GM19455 (cell line): Measurements from ENCODE around the gene RNASET2.

Source experiments
- ATAC-seq: cut with Tn5 transposase; IDR thresholded peaks from one replicate; pipeline ENCODE4 v1.9.1; 2021; ENCODE audit not compliant: unreplicated experiment

Gene RNASET2, protein sequence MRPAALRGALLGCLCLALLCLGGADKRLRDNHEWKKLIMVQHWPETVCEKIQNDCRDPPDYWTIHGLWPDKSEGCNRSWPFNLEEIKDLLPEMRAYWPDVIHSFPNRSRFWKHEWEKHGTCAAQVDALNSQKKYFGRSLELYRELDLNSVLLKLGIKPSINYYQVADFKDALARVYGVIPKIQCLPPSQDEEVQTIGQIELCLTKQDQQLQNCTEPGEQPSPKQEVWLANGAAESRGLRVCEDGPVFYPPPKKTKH

DNA sequence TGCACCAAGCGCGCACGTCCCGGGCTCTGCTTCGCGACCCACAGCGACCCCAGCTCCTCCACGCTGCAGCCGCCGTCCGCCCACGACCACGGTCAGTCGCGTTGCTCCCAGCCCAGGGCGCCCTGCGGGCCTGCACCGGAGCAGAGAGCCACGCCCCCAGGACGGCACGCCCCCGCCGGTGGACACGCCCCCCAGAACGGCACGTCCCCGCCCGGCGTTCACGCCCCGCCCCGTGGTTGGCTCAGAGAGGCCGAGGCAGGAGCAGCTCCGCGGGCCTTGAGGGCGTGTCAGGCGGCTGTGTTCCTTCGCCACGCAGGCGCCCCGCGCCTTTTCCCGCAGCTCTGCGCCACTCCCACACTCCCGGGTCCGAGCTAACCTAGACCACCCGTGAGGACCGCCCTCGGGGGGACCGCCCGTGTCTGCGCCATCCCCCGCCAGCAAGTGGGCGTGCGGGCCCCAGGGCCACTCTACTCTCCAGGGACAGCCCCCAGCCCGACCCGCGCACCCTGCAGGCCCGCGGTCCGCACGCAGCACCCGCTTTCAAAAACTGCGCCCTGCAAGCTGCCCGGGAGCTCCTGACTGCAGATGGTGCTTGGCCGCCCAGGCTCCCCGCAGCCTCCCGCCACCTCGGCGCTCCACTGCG, at the start of gene RNASET2:
Gene RNASET2, minus strand, starts transcription at position 107 of the 643 bp plus-strand sequence. CDS start 368 bp downstream, outside the sequence.
- ATAC-seq = peak; percentile 70

DNA sequence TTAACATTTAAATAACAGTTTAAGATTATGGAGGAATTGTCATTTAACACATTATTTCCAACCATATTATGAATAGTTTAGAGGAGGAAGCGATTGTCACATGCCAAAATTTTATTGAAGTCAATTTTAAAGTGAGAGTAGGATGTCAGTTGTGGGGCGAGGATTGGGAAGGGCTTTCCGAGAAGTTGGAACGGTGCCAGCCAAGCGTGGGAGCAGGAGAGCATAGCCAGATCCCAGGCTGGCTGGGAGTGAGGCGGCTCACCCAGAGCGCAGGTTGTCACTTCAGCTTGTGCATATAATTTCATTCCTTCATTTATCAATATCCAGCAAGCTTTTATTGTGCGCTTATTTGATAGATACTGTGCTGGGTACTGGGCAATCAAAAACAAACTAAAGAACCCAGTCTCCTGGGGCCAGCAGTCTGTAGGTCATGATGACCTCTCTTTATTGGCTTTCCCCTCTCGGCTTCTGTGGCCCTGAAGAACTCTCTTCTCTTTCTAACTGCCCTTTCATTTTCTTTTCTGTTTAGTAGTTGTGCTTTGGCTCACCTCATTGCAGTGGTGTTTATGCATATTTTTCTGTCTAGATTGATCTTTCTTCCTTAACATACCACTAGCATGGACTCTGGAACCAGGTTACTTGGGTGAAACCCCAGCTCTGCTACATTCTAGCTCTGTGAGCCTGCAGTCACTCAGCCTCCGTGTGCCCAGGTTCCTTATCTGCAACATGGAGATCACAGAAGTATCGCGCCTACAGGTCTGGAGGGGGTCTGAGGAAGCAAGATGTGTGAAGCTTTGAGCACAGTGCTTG, 49.2 kb upstream of the RNASET2 start:
- ATAC-seq = no peak

DNA sequence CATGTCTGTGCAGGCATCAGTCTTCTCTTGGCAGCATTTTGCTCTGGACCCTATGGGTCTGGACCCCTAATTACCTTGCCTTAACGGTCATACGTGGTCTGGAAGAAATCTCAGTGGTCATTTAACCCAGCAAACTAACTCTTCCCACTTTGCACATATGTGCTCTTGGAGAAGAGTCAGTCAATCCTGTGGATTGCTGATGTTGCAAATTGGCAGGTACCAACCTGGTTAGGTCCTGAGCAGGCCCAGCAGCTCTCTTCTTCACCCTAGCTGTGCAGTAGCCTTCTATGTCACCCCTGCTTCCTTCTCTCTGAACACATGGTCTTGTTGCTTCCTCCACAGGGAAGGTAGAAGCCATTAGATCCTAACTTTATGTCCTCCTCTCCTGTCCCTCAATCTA, 44.4 kb upstream of the RNASET2 start:
- no peak for ATAC-seq

DNA sequence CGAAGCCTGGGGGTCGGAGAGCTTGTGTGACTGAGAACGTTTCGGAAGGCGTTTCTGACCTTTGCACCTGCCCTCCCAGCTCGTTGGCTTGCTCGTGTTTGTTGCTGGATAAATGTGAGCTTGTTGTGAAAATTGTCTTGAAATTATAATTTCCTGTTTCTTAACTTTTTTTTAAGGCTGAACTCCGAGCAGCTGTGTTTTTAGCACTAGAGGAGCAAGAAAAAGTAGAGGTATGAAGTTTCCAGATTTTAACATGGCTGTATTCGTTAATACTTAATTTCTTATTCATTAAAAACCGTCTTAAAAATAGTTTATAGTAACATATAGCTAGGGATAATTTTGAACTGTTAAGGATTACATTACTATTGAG, 43.5 kb upstream of the RNASET2 start:
- no peak for ATAC-seq

DNA sequence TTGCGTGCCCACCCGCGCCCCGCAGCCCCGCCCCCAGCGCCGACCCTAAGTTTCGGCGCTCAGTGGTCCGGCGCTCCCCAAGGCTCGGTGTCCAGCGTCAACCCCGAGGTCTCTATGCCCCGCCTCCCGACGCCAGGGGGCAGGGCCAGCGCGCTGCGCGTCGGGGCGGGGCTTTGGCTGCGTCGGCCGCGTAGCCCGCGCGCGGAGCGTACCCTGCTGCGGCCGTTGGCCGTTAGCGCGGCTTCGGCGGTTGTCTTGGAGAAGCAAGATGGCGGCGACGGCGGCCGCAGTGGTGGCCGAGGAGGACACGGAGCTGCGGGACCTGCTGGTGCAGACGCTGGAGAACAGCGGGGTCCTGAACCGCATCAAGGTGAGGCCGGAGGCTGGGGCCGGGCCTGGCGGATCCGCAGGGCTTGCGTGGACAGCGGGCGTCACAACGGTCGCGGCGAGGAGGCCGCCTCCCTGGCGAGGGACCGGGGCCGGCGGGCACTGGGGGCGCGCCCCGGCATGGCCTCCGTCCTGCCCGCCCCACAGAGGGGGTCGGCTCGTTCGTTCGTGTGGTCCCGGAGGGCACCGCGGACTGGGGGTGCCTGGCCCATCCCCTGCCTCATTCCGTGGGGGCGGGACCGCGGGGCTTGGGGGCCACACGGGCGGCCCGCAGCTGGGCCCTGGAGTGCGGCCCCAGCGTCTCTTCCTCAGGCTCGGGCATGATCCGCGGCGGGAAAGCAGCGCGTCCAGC, 43.0 kb upstream of the RNASET2 start, which contains the start of gene CEP43:
Gene CEP43, plus strand, starts transcription at position 253 of the 739 bp plus-strand sequence. Its CDS starts 16 bp downstream, at position 269.
- peak; percentile 91 for ATAC-seq

DNA sequence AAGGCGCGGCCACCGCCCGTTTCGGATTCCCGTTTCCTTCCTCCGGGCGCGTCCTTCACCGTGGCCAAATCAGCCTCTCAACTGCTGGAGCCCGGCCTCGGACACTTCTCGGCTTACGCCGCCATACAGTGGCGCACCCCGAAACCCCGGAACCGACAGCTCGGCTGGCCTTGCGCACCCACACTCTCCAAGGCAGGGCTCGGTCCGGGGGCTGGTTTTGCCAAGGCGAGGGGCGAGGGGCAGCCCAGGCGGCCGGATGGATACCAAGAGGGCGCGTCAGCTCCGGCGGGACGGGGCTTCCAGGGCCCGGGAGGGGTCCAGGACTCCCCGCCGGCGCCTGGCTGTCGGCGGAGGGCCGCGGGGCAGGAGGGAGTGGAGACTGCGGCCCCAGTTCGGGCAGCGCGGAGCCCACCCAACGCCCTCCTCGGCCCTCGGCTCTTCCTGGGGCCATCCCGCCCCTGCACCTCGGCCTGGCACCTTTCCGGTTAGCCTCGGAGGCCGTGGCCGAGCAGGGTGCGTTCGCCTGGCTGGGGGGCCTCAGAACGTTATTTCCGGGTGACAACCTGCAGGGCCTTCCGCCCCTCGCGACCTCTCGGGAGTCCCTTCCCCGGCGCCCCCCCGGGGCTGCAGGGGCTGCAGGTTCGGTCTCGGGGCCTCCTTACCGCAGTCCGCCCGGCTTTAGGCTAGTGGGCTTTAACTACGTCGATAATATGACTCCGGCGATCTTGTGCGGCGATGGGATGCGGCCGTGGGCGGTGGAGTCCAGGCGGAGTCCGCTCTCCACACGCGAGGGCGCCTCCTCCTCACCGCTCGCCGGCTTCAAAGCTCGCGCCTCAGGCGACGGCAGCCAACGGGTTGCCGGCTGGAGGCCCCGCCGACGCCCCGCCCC, 42.1 kb upstream of the RNASET2 start:
- peak; percentile 14 for ATAC-seq

DNA sequence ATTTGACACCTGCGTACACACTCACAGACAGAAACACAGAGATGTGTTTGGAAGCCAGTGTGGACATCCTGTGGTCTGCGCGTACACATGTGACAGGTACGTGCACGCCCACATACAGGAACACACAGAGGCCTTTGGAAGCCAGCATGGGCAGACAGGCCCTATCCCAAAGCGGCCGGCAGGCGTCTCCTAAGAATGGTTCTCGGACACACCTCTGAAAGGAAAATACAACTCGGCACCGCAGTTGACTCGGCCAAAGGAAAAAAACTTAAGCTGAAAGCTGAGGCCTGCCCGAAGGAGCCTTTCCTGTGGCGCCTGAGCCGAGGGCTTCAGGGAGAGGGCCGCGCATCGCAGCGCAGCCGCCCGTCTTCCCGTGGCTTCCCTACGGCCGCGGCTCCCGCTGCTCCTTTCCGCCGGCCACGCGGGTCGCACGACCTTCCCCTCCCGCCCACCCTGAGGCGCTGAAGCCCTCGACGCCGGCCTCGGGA, 41.5 kb upstream of the RNASET2 start:
- peak; percentile 25 for ATAC-seq

DNA sequence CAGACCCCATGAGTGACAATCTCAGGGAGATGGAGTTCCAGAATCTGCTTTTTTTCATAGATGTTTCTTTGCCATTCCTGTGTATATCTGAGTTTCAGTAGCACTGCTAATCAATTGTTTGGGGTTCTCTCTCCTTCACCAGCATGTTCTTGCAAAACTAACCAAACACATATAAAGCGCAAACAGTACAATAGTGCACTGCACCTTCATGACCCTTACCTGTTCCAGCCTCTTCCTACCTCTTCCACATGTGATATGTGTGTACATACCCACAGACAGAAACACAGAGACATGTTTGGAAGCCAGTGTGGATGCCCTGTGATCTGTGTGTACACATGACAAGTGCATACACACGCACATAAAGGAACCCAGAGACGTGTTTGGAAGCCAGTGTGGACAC, 41.0 kb upstream of the RNASET2 start:
- ATAC-seq = no peak

DNA sequence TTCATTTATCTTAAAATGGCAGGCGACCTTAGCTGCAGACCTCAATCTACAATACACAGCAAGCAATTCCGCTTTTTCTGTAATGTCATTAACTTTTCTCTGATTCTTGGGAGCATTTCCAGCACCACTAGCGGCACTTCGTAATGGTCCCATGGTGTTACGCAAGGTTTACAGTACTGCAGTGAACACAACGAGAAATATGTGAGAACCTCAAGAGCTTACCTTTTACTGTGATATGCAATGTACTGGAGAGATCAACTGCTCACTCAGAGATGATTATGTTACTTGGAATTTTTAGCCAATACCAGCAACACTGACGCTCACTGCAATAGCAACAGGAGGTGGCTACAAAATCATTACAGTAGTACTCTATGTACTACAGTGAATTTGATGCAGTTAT, 40.1 kb upstream of the RNASET2 start:
- ATAC-seq = no peak

DNA sequence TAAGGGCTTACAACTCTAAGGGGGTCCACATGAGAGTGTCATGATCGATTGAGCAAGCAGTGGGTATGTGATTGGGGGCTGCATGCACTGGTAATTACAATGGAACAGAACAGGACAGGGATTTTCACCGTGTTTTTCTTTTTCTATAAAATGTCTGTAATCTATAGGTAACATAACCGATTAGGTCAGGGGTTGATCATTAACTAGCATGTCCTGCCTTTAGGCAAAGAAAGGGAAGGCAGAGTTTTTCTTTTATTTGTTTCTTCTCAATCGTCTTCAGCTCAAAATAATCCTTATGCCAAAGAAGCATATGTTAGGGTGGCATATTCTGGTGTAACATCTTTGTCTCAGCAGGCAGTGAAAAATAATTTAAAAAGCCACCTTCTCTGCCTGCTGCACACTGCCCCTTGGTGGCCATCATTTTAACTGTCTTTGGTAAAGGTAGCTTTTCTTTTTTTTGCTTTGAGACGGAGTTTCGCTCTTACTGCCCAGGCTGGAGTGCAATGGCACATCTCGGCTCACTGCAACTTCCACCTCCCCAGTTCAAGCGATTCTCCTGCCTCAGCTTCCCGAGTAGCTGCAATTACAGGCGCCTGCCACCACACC, 33.2 kb upstream of the RNASET2 start:
- ATAC-seq = no peak

DNA sequence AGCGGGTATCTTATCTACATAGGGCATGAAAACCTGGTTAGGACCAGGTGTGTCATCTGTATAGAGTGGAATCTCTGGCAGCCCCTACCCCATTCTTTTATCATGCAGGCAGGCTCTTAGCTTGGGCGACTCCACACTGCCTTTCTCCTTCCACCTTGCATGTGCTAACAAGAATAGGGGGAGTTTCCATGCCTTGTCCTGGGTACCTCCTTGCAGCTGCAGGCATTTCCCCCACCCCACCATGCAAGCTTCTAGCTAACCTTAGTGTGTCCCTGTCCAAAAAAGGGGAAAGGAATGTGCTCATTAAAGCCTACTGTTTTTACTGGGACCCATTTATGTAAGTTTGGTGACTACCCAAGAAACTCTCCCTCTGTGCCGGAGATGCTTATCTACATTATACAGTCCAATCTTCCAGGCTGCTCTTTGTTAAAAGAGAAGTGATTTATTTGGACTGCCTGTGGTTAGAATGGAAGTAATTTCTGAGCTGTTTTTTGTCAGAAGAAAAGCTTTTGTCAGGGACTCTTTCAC, 32.4 kb upstream of the RNASET2 start:
- ATAC-seq = no peak

DNA sequence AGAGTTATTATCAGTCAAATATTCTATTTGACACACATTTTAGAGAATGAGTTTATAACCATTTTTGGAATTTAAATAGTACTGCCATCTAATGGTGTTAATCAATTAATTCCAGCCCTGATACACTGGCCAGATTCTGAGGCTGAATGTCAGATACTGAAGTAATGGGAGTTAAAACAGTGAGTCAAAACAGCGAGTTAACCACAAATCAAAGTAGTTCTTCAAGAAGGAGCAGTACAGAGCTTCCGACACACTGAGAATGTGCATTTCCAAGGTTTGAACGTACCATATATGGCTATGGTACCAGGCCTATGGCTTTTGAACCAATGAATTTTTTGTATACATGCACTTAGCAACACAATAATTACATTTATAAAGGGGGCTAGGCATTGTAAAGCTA, 31.6 kb upstream of the RNASET2 start:
- no peak for ATAC-seq

DNA sequence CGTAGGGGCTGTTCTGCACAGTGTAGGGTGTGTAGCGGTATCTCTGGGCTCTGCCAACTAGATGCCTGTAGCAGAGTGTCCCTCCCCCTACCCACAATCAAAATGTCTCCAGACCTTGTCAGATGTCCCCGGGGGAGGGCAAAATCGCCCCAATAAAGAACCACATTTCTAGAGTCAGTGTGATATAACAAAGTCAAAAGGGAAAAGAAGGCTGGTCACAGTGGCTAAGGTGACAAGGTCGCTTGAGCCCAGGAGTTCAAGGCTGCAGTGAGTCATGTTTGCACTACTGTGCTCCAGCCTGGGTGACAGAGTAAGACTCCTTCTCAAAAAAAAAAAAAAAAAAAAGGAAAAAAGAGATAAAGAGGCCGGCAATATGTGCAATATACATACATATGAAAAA, 31.1 kb upstream of the RNASET2 start:
- no peak for ATAC-seq

DNA sequence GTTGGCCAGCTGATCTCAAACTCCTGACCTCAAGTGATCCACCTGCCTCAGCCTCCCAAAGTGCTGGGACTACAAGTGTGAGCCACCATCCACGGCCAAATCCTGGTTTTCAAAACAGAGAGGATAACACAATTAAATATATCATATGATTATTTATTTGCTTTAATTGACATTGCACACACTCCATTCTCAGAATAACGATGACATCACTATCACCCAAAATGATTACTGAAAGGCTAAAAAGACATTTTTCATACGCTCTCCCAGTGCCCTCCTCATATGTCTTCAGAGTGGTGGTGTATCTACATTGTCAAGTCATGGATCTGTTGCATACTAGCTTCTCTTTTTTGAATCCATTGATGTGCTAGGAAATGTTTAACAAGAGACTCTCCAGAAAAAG, 24.4 kb upstream of the RNASET2 start:
- no peak for ATAC-seq

DNA sequence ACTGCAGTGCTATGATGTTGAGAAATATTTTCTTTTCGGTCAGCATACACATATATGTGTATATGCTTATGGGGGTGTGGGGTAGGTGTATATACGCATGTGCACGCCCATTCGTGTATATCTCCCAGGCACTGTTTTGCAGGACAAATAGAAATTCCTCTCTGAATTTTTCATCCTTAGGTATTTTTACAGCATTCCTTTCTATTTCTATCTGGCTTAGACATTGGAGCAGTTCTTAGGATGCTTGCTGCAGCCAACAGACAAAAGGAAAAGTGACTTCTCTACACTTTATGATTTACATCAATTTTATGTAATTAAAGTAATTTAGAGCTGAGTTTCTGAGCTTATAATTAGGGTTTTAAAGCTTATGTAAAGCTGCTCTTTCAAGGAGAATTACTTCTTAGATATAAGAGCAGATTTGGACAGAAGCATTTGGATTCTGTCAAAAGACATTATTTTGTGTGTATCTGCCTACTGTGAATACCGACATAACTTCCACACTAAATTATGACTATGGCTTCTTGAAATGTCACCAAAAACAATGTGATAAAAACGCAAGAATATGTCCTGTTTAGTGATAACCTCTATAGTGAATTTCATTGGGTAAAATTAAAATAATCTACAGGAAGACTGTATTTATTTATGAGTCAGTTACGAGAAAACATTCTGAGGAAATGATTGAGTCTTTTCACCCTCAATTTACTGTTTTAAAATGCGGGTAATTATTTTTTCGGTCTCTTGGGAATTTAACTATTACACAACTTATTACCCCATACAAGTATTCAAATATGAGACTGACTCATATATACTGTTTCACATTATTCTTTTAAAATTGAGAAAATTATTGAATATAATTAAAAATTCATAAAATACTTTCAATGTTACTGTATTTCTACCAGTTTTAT, 21.5 kb upstream of the RNASET2 start:
- ATAC-seq = no peak

DNA sequence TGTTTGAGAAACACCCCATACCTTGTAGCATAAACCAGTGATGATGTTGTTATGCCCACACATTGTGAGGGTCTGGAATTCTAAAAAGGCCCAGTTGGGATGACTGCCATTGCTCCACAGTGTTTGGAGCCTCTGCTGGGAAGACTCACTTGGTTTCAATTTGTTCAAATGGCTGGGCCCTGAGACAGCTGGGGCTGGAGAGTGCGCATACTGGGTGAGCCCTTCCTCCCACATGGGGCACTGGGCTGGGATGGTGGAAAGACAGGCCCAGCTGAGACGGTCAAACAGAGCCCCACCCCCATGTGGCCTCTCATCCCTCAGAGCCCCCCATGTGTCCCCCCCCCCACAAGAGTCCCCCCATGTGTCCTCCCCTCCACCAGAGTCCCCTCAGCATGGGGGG, 20.3 kb upstream of the RNASET2 start:
- ATAC-seq = no peak

DNA sequence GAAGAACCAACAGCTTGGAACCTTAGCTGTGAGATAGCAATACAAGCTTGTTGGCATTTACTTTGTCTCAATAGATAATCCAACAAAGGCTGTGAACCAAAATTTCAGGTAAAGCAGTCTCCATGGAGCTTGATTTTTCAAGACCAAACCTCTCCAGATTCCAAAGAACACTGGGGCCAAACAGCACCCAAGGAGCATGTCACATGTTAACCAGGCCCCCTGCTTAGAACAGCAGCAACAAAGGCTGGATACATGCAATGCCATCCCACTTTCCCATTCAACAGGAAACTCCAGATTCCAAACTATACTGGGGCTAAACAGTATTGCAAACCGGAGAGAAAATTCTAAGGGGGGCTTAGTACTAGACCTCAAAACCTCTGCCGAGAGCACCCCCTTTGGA, 15.8 kb upstream of the RNASET2 start:
- ATAC-seq = no peak

DNA sequence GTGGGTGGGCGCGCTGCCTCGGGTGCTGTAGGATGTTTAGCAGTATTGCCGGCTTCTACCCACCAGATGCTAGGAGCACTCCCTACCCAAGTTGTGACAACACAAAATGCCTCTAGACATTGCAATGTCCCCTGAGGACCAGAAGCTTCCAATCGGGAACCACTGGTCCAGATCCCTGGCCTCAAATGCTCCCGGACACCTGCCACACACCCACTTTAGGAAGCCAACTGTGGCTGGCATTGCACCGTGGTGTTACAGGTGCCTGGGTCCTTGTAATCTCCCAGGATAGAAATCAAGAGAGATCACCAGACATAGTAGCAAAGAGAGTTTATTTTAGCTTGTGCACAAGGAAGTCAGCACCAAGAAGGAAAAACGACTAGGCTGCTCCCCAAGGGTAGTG, 14.9 kb upstream of the RNASET2 start:
- no peak for ATAC-seq
